ENCODE data around the gene RGS1.

Gene RGS1

DNA sequence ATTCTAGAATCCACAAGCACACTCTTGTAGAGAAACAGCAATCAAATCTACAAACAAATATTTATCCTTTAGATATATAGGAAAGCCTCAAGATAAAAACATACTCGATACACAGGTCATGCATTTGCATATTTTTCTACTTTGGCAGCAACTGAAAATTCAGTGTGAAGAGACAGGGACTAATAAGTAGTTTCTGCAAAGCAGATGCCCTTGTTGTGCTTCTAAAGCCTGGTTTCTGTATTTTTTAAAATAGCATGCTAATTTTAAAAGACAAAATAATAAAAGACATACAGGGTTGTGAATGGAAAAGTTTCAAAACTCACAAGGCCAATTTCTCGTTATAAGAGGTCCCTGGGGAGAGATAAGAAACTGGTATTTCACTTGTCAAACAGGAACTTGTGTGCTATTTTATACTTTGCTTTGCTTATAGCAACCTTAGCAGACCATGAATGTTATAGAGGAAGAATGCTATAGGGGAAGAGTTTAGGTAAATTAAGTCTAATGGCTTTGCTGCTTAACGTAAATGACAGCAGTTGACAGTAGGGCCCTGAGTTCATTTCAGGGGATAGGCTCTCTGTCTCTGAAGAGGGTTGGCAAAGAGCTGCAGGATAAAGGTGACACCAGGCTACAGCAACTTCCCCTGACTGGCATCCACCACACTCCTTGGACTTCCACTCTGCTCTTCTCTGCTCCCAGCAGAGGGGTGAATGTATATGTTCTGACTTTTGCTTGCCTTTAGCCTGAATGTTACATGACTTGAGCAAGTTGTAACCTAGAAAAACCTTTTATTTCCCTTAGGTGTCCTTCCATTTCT lies 51.0 kb downstream of the RGS1 start:
- no peak for DNase-seq (ENCODE audit: low read depth)

DNA sequence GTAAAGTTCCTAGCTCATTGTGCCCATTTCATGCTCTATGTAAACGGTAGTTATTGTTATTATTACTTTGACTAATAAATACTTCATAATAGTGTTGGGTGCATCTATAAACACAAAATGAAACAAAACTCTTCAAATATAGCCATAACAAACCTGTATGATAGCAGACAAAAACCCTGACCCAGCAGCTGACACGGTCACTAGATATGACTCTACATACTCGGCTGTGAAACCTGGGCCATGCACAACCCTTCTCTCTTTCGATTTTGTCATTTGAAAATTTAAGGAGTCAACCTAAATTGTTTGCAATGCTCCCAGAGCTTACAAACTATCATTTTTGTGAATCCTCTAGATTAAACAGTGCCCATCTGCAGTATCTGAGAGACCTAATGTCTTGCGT lies 52.3 kb downstream of the RGS1 start:
- DNase-seq (ENCODE audit: low read depth): no peak

DNA sequence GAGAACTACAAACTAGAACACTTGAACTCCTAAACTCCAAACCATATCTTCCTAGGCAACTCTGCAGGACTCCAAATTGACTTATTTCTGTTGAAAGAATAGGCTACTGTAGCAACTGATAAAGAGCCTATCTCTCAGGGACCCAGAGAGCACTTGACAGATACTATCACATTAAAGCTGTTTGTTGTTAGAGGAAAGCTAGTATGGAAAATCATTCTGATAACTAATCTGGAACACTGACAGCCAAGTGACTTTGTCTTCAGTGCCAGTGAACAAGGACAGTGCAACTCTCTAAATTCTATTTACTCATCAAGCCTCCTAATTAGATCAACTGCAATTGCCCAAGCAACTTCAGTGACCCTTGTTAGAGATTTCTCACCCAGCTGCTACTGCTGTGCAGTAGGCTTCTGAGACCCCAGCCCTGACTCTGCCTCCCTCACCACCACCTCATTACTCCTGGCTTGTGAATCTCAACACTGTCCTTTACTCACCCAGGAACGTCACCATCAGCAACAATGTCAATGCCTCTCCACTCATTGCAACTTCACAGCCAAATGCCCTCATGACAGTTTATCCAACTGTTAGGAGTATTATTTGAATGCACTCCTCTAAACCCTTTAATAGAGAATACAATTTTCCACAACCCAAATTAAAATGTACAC lies 53.0 kb downstream of the RGS1 start:
- DNase-seq (ENCODE audit: low read depth): no peak

DNA sequence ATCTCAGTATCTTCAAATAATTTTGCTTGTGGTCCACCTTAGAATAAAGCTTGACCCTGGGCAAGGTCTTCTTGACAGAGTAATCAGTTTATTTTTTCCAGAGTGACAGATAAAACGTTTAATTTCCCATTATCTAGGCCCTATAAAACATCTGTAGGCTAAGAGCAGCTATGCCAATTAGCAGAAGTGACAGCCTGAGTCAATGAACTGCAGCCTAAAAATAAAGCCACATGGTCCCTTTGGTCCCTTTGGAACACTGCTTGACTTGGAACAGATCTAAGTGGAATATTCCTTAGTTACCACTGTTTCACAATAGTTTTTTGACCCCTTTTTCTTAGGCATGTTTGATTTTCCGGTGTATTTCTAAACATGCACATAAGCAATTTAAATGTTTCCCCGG lies 54.0 kb downstream of the RGS1 start:
- DNase-seq (ENCODE audit: low read depth): no peak

Data from T-helper 22 cell (primary cell).